HS-27A (cell line): ENCODE measurements around the gene BCL10.

Experiments used
- DNase-seq: peaks from one replicate; pipeline ENCODE4 v3.0.0-alpha.2; 2012; ENCODE audit warnings: low read depth, missing footprints

Gene BCL10

GRCh38 chr1:85297855-85298629 is 21.6 kb upstream of the BCL10 start:
- peak; percentile 98 for DNase-seq

GRCh38 chr1:85297538-85297854 is 21.1 kb upstream of the BCL10 start:
- DNase-seq, result no peak

GRCh38 chr1:85296980-85297379 is 20.5 kb upstream of the BCL10 start:
- no peak for DNase-seq

- no peak for DNase-seq
These were observed 19.2 kb upstream of the BCL10 start for GRCh38 chr1:85295654-85296053.

DNA sequence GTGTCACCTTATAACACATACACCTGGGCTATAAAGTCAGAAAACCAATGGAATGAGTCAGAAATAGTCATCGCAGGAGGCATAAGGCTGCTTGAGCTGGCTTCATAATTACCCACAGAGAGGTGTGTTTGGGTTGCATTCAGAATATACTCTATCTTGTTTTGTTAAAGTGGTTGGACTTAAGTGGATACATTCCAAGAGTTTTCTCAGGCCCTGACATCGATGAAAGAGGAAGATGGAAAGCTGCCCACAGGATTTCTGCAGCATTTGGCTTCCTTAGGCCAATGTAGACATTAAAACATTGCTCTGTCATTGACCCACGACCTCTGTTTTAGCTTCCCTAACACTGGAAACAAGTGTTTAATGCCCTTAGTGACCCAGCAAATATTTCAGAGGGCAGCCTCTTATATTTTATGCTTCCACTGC is 18.6 kb upstream of the BCL10 start:
- DNase-seq, result no peak

DNA sequence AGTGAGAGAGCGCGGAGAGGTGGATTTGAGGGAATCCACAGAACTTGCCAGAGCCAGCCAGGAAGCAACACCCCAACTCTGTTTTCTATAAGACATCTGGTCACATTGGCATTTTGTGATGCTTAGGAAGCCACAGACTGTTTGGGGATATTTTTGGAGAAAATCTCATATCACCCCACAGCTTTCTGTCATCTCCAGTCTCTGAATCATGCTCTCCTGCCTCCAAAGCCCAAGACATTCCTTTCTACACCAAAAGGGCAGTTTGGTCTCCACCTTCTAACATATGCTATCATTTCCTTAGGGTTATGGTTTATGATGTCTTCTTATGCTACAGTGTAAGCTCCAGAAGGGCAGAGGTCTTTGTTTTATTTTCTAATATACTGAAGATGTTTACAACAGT is 14.4 kb upstream of the BCL10 start:
- no peak for DNase-seq

- DNase-seq, result no peak
These were observed 13.5 kb upstream of the BCL10 start for GRCh38 chr1:85289848-85290335.

- peak; percentile 92 for DNase-seq
These were observed 12.9 kb upstream of the BCL10 start for GRCh38 chr1:85289207-85289847.

DNA sequence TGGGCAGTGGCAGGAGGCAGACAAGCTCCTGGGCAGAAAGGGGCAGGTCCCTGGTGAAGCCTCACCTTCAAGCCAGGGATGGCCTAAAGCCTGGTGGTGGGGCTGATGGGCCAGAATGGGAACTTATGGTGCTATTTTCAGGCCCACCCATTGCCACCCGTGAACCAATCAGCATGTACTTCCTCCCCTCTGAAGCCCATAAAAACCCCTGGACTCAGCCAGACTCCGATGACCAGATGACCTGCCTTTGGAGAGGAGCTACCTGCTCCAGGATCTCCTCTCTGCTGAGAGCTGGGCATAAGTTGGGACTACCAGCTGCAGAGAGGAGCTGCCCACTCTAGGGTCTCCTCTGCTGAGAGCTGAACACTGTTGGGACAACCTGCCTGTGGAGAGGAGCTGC is 7.8 kb upstream of the BCL10 start:
- no peak for DNase-seq

- DNase-seq, result no peak
These were observed 7.2 kb upstream of the BCL10 start for GRCh38 chr1:85283475-85284199.

- DNase-seq, result no peak
These were observed 6.0 kb upstream of the BCL10 start for GRCh38 chr1:85282424-85282823.

DNA sequence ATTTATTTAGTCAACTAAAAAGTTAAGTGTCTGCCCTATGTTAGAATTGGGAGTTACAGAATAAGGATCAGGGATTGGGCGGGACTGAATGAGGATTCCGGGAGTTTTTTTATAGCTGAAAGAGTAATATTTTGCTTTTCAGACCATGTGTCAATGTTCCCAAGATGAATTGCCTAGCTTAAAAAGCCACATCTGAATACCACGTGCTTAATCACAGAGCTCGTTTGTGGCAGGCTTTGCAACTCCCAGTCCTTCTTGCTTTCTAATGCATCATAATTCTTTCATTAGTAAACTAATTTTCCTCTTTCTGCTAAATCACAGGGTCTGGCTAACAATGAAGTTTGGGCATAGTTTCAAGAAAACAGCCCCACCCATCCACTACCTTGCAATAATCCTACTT is 4.2 kb upstream of the BCL10 start:
- DNase-seq, result no peak

- DNase-seq, result no peak
These were observed 3.1 kb upstream of the BCL10 start for GRCh38 chr1:85279458-85280080.

DNA sequence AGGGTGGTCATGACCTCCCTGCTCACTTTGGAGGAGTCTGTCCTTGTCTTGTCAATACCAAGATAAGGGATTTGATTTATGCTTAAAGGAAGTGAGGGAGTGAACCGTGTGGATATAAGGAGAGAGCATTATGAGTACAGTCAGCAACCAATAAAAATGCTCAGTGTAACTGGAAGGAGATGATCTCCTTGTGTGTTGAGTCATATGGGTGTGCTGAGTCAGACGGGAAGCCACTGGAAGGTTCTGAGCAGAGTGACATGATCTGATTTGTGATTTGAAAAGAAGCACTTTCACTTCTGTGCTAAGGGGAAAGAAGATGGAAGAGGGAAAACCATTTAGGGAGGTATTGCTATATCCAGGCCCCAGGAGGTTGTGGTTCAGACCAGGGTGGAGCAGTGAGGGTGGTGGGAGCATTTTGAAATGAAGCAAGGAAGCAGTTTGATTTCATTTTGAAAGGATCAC is 2.5 kb upstream of the BCL10 start:
- no peak for DNase-seq

GRCh38 chr1:85277802-85278201 is 1.4 kb upstream of the BCL10 start:
- DNase-seq, result no peak

DNA sequence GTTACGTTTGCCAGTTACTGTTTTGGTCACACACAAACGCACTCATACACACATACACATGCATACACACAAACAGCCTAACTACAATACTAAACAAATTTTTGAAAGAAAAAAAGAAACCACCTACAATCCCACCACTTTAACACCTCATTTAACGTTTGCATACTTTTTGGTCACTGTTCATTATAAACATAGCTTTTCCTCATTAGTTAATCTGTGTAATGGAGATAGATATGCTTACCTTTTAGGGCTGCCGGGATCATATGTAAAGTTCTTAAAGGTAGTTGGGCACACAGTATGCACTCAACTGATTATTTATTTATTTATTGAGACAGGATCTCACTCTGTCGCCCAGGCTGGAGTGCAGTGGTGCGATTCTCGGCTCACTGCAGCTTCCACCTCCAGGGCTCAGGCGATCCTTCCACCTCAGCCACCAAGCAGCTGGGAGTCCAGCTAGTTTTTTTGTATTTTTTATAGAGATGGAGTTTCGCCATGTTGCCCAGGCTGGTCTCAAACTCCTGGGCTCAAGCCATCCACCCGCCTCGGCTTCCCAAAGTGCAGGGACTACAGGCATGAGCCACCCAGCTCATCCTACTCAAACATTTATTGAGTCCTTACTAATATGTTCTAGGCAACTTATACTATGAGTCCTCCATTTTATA is 677 bp upstream of the BCL10 start:
- DNase-seq, result no peak

- DNase-seq, result no peak
These were observed 674 bp downstream of the BCL10 start for GRCh38 chr1:85275701-85276214.

- DNase-seq, result no peak
These were observed 1.4 kb downstream of the BCL10 start for GRCh38 chr1:85274969-85275453.

DNA sequence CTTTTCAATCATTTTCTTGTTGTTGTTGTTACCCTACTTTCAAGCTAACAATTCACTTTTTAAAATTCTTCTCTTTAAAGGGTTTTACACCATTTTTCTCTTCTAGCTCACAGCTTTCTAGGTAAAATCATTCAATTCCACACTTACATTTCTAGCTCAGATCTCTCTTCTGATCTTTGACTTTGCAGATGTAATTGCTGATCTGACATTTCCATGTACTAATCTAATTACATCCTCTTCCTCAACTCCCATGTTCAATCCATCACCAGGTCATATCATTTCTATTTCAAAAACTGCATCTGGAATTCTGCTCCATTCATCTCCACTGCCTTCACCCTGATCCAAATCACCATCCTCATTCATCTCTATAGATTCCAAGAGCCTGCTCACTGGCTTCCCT is 3.0 kb downstream of the BCL10 start:
- DNase-seq, result no peak

- DNase-seq, result no peak
These were observed 7.4 kb downstream of the BCL10 start for GRCh38 chr1:85268801-85269585.

DNA sequence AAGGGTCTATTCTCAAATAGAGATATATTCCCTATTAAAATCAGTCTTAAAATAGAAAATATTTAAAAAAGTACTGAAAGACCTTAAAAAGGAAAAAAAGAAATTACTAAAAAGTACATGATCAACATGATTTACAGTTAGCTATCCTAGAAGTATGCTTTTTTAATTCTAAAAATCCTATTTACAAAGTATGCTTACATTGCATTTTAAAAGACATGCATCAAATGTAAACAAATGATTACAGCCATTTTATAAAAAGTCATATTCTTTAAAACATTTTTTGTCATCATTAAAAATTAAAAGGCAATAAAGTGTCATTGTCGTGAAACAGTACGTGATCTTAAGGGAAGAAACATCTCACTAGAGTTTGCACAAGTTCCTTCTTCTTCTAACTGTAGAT is 9.1 kb downstream of the BCL10 start:
- DNase-seq, result no peak
